22Rv1 (cell line): ENCODE results near the gene EIF4G2.

Experiments used
- CTCF ChIP-seq: fragments of 450-650 bp; IDR thresholded peaks from 2 replicates; pipeline ENCODE4 v1.5.1; 2017; ENCODE audit warnings: mild to moderate bottlenecking
- ZFX ChIP-seq: fragments of 450-650 bp; IDR thresholded peaks from 2 replicates; pipeline ENCODE4 v1.6.1; 2017; ENCODE audit warnings: antibody characterized with exemption, borderline replicate concordance

DNA sequence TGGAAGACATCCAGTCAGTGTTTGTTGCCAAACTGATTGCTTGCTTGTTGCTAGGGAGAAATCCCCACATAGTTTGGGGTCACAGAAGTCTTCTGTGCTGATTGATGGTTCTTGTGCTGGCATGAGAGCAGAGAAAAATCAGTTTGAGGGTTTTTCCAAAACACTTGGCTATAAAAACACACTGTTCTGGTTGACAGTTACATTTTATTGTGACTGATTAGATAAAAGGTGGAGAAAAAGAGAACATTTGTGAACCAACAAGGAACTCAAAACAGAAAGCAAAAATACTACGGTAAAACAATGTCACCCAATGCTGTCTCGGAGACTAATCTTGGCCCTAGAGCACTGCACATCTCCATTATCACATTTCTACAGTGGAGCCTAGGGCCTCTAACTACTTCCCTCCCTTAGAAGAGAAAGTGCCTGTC lies 14.4 kb upstream of the EIF4G2 start:
- TF ChIP-seq CTCF = no peak
- no peak for TF ChIP-seq ZFX
